GM18951 (cell line): Measurements from ENCODE around the gene ERCC6.

Source experiments
- POLR2A ChIP-seq: IDR thresholded peaks from 4 replicates; pipeline ENCODE4 v1.6.1; 2011; ENCODE audit warnings: mild to moderate bottlenecking; ENCODE audit not compliant: insufficient read length, insufficient read depth; ENCODE audit errors: extremely low read depth
- in situ Hi-C: fragments of 300-500 bp; cut with MboI; formaldehyde crosslinking; loops from one replicate; pipeline ENCODE4 v1.12.0; 2022; ENCODE audit warnings: low sequenced_read_pairs, mixed read lengths, inconsistent platforms; ENCODE audit not compliant: unreplicated experiment

The ERCC6 gene

DNA sequence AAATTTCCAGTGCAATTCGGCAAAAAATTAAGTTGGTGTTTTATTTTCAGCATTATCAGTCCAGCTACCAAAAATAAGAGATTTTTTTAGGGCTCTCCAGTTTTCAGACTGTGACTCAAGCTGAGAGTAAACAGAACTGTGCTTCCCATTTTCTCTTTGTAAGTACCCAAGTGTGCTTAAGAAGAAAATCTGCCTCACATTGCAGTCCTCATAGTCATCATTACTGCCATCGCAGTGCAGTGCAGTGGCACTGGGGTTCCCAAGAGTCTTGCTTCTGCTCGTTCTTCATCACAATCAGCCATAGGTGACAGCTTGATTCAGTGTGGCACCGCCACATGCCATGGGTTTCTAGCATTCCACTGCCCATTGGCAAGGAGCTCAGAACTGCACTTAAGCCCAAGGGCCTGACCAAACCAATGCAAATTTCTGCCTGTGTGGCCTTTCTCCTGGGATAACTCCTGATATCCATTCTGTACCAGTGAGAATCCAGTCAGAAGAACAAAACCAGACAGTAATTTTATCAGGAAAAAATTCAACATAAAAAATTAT is 25.6 kb upstream of the ERCC6 start:
- in situ Hi-C loops, result no loop called here
- TF ChIP-seq POLR2A, result no peak

DNA sequence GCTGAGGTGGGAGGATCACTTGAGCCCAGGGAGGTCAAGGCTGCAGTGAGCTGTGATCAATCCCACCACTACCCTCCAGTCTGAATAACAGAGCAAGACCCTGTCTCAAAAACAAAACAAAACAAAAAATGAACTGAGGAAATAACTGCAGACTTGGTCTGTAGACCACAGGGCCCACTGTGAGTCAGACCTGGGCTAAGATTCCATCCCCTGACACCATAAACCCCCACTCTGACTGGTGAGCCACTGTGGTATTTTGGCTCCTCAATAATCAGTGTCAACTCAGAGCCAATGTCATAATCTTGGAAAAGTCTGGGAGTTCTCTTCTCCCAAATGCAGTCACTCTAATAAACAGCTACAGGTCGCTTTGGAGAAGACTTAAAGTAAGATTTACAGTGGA is 24.0 kb upstream of the ERCC6 start:
- in situ Hi-C loops, result no loop called here
- TF ChIP-seq POLR2A, result no peak

DNA sequence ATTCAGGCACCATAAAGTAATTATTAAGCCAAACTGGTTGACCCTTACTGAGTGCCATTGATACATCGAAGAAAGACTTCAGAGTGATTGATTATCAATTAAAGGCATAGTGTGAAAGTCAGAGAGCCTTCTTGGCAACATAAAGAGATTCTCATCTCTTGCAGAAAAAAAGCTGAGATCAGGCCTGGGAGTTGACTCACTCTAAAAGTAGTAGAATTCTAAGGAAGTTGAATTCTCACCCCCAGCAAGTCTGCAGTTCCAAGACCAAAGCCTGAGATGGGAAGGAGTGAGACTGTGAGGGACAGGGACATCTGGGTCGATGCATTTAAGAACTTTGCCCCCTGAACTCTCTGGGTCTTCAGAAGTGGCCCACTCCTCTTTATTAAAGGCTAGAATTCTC is 21.6 kb upstream of the ERCC6 start:
- no peak for TF ChIP-seq POLR2A
- in situ Hi-C loops, result no loop called here

DNA sequence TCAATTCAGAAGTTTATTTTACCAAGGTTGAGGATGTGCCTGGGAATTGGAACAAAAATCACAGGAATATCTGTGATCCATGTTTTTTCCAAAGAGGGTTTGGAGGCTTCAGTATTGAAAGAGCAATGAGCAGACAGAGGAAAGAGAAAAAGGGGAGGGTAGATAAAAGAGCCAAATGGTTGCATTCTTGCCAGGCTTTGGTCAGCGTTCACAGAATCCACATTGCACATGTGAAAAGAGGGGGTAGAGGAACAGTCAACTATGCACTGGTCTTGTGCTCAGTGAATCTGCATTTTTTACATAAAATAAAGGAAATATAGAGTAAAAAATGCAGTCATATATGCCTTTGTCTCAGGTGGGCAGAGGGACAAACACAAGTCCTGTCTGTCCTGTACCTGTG is 20.6 kb upstream of the ERCC6 start:
- in situ Hi-C loops, result no loop called here
- no peak for TF ChIP-seq POLR2A

DNA sequence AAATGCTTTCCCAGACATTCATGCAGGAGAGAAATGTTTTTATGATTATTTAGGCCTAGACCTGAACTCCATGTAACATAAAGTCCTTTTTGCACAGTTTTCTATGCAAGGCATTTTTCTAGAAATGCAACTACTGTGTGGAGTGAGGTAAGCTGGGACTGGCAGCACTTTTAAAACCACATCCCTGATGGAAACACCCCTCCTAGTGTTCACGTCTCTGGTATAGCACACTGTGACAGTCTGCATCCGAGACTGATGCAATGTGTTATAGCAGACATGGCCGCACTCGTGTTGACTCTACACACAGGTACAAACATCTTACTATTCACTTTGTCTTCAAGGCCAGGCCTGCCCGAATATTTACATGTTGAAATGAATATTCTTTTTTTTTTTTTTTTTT is 19.3 kb upstream of the ERCC6 start:
- no peak for TF ChIP-seq POLR2A
- in situ Hi-C loops, result no loop called here

DNA sequence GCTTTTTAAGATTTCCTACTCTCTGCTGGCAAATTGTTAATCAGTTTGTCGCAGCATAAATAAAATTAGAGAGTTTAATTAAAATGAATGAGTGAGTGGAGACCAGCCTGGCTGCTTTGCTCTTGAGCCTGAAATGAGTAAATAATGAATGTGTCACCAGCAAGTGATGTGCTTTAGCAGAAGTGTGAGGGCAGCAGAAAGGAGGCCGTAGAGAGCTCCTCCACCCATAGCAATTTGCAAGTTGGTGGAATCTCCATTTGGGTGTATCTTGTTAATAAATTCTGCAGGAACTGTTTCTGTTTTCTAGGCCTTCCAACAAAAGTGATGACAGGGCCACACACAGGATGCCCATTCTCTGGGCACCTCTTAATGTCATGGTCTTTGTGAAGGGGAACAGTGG is 18.8 kb upstream of the ERCC6 start:
- no peak for TF ChIP-seq POLR2A
- in situ Hi-C loops, result no loop called here

DNA sequence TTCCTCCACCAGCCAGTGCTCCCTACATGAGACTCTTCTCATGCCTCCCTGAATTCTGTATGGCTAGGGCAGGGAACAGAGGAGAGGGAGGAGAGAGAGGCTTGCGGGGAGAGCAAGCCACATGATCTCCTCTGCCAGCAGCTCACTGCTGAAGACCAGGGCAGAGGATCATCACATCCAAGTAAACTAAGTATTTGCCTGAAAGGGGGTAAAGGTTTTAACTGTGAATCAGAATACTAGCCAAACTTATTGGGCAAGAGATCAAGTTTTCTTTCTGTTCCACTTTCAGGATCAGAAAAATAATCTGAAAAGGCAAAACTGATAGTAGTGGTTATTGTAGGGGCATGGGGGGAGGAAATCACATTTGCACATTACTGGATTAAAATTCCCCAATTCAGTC is 17.8 kb upstream of the ERCC6 start:
- in situ Hi-C loops, result no loop called here
- no peak for TF ChIP-seq POLR2A

DNA sequence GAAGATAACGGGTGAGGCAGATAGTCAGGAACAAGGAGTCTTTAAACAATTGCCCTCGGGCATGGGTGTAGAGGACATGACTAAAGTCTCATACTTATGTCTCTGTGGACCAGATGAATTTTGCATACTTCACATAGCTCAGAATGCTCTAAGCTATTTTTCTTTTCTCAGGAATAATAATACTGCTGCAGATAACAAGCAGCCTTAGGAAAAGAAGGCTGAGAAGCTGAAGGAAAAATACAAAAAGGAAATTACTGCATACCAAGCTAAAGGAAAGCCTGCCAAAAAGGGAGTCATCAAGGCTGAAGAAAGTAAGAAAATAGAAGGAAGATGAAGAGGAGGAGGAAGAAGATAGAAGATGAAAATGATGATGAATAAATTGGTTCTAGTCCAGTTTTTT is 13.4 kb upstream of the ERCC6 start:
- no peak for TF ChIP-seq POLR2A
- in situ Hi-C loops, result no loop called here

DNA sequence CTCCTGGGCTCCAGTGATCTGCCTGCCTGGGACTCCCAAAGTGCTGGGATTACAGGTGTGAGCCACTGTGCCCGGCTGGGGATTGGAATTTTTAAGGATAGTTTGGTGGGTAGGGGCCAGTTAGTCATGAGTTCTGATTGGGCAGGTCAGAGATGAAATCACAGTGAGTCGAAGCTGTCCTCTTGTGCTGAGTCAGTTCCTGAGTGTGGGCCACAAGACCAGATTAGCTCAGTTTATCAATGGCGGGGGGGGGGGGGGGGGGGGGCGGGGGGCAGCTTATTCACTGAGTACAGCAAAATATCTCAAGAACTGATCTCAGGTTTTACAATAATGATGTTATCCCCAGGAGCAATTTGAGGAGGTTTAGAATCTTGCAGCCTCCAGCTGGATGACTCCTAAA is 11.6 kb upstream of the ERCC6 start:
- in situ Hi-C loops, result no loop called here
- no peak for TF ChIP-seq POLR2A

DNA sequence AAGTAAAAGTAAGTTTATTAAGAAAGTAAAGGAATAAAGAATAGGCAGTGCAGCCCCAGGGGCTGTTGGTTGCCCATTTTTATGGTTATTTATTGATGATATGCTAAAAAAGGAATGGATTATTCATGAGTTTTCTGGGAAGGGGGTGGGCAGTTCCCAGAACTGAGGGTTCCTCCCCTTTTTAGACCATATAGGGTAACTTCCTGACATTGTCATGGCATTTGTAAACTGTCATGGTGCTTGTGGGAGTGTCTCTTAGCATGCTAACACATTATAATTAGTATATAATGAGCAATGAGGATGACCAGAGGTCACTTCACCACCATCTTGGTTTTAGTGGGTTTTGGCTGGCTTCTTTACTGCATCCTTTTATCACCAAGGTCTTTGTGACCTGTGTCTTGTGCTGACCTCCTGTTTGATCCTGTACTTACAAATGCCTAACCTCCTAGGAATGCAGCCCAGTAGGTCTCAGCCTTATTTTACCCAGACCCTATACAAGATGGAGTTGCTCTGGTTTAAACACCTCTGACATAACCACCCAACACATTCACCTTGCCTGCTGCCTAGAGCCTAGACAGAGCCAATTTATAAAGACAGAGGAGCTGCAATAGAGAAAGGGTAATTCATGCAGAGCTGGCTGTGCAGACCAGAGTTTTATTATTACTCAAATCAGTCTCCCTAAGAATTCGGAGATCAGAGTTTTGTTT is 10.9 kb upstream of the ERCC6 start:
- in situ Hi-C loops, result no loop called here
- TF ChIP-seq POLR2A, result no peak

DNA sequence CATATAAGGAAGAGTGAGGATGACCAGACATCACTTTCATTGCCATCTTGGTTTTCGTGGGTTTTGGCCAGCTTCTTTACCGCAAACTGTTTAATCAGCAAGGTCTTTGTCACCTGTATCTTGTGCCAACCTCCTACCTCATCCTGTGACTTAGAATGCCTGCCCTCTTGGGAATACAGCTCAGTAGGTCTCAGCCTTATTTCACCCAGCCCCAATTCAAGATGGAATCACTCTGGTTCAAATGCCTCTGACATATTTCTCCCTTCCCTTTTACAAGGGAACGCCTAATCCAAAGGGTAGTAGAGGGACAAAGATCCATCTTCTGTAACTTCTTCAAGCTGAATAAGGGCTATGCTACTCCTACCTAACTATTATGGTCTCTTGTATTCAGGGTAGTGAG is 4.7 kb upstream of the ERCC6 start:
- no peak for TF ChIP-seq POLR2A
- in situ Hi-C loops, result no loop called here

DNA sequence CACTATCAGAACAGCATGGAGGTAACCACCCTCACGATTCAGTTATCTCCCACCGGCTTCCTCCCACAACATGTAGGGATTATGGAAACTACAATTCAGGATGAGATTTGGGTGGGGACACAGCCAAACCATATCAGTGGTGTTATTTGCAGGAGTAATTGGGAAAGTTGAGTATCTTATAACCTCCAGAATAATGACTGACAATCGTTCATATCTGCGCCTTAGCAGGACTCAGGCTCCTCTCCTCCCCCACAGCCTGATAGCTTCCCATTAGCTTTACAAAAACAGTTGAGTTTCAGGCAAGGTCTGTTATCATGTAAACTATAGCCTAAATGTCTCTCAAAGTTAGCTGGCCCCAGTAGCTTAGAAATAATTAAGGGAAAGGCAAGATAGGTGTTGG is 3.4 kb upstream of the ERCC6 start:
- TF ChIP-seq POLR2A, result no peak
- in situ Hi-C loops, result no loop called here

DNA sequence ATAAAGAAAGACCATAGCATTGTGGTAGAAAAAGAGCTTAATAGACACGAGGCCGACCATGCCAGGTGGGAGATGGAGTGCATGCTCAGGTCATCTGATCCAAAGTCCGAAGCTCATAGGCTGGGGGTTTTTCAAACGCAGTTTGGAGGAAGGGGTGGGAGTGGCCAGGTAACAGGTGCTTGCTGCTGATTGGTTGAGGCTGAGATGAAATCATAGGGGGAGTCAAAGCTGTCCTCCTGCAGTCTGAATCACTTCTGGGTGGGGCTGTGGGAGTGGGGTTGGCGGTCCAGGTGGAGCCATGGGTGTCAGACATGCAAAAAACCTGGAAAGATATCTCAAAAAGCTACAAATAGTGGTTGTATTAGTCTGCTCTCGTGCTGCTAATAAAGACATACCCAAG is 2.8 kb upstream of the ERCC6 start:
- no peak for TF ChIP-seq POLR2A
- in situ Hi-C loops, result no loop called here

DNA sequence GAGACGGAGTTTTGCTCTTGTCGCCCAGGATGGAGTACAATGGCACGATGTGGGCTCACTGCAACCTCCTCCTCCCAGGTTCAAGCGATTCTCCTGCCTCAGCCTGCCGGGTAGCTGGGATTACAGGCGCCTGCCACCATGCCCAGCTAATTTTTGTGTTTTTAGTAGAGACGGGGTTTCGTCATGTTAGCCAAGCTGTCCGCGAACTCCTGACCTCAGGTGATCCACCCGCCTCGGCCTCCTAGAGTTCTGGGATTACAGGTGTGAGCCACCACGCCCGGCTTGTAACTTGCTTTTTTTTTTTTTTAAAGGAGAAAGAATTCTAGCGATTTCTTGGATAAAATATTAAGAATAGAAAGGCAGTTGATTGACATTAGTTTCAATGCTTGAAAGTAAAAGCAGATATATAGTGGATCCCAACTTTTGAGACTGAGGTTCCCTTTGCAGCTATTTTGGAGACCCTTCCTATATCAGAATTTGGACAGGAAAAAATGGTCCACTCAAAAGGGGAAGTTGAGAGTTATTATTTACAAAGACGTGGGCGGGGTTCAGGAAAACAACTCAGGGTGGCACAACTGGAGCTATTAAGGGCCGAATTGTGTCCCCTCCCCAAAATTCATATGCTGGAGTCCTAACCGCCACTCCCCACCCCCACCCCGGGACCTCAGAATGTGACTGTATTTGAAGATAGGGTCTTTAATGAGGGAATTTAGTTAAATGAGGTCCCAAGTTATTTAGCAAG is 1.3 kb upstream of the ERCC6 start:
- in situ Hi-C loops, result no loop called here
- no peak for TF ChIP-seq POLR2A
